NCI-H2171 treated with DMSO at 0.1 percent for 48 hours (cell line): ENCODE results near the gene VARS1.
"Not testable (repeated sequence)": the region's sequence is repeated elsewhere in the genome, so short reads cannot be mapped to it uniquely, and the experiment has no call there.

Experiments used
- DNase-seq: peaks from one replicate; lab custom pipeline; 2025; lab: John Stamatoyannopoulos, UW

Gene VARS1

GRCh38 chr6:31822036-31822821 lies 26.7 kb upstream of the VARS1 start:
- DNase-seq: no peak

- no peak for DNase-seq
Observed at GRCh38 chr6:31821301-31822035, 25.9 kb upstream of the VARS1 start.

GRCh38 chr6:31820399-31820798 lies 24.8 kb upstream of the VARS1 start:
- DNase-seq: not testable (repeated sequence)

- DNase-seq: no peak
Observed at GRCh38 chr6:31819871-31820299, 24.3 kb upstream of the VARS1 start.

GRCh38 chr6:31817929-31818511 lies 22.5 kb upstream of the VARS1 start:
- not testable (repeated sequence) for DNase-seq

- DNase-seq: not testable (repeated sequence)
Observed at GRCh38 chr6:31817133-31817928, 21.8 kb upstream of the VARS1 start.

GRCh38 chr6:31815025-31815838 lies 19.7 kb upstream of the VARS1 start, which contains the start of the genes HSPA1A and HSPA1L:
HSPA1A (plus strand) TSS chr6:31815543; CDS start chr6:31815757, 214 bp downstream.
HSPA1L (minus strand) TSS chr6:31815283; CDS start chr6:31811972, 3,311 bp downstream.
- DNase-seq: no peak

- no peak for DNase-seq
Observed at GRCh38 chr6:31814677-31815024, 19.1 kb upstream of the VARS1 start.

- DNase-seq: no peak
Observed at GRCh38 chr6:31813465-31813849, 17.9 kb upstream of the VARS1 start.

- DNase-seq: no peak
Observed at GRCh38 chr6:31811645-31812044, 16.1 kb upstream of the VARS1 start.

- DNase-seq: not testable (repeated sequence)
Observed at GRCh38 chr6:31808599-31808998, 13.0 kb upstream of the VARS1 start.

- DNase-seq: peak; percentile 98
Observed at GRCh38 chr6:31806470-31807272, 11.1 kb upstream of the VARS1 start, which contains the start of gene LSM2. LSM2 (minus strand) TSS chr6:31806966; CDS start chr6:31806757, 209 bp downstream.

- no peak for DNase-seq
Observed at GRCh38 chr6:31805939-31806469, 10.5 kb upstream of the VARS1 start.

GRCh38 chr6:31801031-31801927 lies 5.7 kb upstream of the VARS1 start:
- DNase-seq: not testable (repeated sequence)

GRCh38 chr6:31799781-31800180 lies 4.2 kb upstream of the VARS1 start:
- DNase-seq: no peak

- DNase-seq: no peak
Observed at GRCh38 chr6:31797588-31797987, 2.0 kb upstream of the VARS1 start.

- DNase-seq: no peak
Observed at GRCh38 chr6:31796993-31797385, 1.4 kb upstream of the VARS1 start.

- DNase-seq: no peak
Observed at GRCh38 chr6:31794866-31795615, 511 bp downstream of the VARS1 start.
